Heart left ventricle (tissue), 13 donors: ENCODE results near the gene DOCK7.

Source experiments
- CTCF ChIP-seq, 12 donors: fragments of 200-600 bp; sonication (generic) in 4 of 12; IDR thresholded peaks; one replicate each; pipeline versions ENCODE4 v1.5.0 to v1.8.0; 2018 to 2022; ENCODE audit warnings: antibody characterized with exemption in 12 of 12, mild to moderate bottlenecking in 5 of 12
- POLR2A ChIP-seq, 2 donors: fragments of 450-650 bp; IDR thresholded peaks; one replicate each; pipeline ENCODE4 v1.6.1; 2017; ENCODE audit warnings: antibody characterized with exemption in 2 of 2, mild to moderate bottlenecking in 2 of 2, moderate library complexity in 2 of 2
- donor health status: ischemic (EF 13 %, LVEDD 7.1; RV severe dilation, severe dysfunction).
- donor health status: DM: no; HTN: yes; CAD: no.
- donor health status: DM: no; HTN: no; CAD: no.
- donor health status: ischemic (EF 25% LVEDD 6.9; RV normal size, moderate dysfunction).
- donor health status: ischemic (EF 25% LVEDD 5.7; RV mildly dilated, moderate dysfunction).
- donor health status: ischemic (EF 35%, LVEDD 5.7; RV mildly dilated, moderate dysfunction).
- donor health status: nonischemic (EF 11% LVEDD 7.7; RV severe dilation, severe dysfunction).
- donor health status: DM: yes; HTN: yes; CAD: no.
- donor health status: PGD.
- donor health status: ischemic (EF 29% LVEDD 5.4; RV normal size, mild dysfunction).
- donor health status: nonischemic (EF 23%, LVEDD 6.1; RV moderate dilation, normal function).

GRCh38 chr1:62689524-62689923, 1.3 kb upstream of the DOCK7 start:
- no peak for TF ChIP-seq CTCF (IDR thresholded peaks at IDR 0.05)
- TF ChIP-seq POLR2A (IDR thresholded peaks at IDR 0.05) = no peak
